ENCODE measurements around the gene ABCG5.

ABCG5 gene

DNA sequence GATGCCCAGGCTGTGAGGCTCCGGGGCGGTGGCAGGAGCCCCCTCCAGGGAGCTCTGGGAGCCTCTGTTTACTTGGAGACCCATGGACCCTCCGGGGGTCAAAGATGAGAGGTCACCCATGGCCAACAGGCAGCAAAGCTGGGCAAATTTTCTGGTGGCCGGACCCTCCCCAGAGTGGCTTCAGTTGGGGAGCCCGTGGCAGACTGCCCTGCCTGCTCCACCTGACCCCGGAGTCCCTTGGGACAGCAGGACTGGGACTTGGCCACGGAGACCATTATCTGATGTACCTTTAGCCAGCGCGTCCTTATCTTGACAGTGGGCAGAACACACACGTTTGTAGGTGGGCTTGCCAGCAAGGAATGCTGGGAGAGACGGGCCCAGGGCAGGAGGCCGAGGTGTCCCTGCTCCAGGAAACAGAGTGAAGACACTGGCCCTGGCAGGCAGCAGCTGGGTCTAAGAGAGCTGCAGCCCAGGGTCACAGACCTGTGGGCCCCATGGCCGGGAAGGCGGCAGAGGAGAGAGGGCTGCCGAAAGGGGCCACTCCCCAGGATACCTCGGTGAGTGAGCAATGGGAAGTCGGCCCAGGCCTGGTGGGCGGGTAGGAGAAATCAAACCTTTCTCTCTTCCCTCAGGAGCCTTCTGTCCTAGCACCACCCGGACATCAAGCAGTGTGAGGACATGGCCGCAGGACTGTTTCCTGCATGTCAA is at the start of gene ABCG5, which contains the start of gene ABCG8:
Gene ABCG5 (minus strand): TSS at position 280 of the 708 bp plus-strand sequence. CDS start 160 bp downstream, at position 120.
Gene ABCG8 (plus strand): TSS at position 412 of the 708 bp plus-strand sequence. CDS start 83 bp downstream, at position 495.
- ChIA-PET CTCF (no interaction called here), POLR2A (no interaction called here)
- Histone ChIP-seq H3K36me3 (ENCODE audit: control insufficient read depth in 2 of 2, insufficient read depth in 1 of 2, low read length in 2 of 2) (no peaks in the 10 kb centered on the region), H3K4me1 (ENCODE audit: control insufficient read depth, insufficient read depth, low read length) (no peaks in the 10 kb centered on the region), H3K27ac (ENCODE audit: extremely low read depth, low read depth, low read length) (no peak within 1 kb of the TSS), H3K4me3 (ENCODE audit: low read depth, low read length) (no peak within 1 kb of the TSS), H3K9me3 (ENCODE audit: control insufficient read depth, insufficient read depth, low read depth, low read length) (no peaks in the 10 kb centered on the region)
- TF ChIP-seq AEBP2 (tag by site-specific recombination; IDR thresholded peaks at IDR 0.05; ENCODE audit: borderline replicate concordance) = no peak
- TF ChIP-seq ZNF114 (tag by site-specific recombination; IDR thresholded peaks at IDR 0.05) = no peak
- TF ChIP-seq ZNF830 (tag by site-specific recombination; IDR thresholded peaks at IDR 0.05; ENCODE audit: low read depth) = no peak
- TF ChIP-seq YY1 (tag by site-specific recombination; IDR thresholded peaks at IDR 0.05) = no peak
- TF ChIP-seq, protein P1, sequence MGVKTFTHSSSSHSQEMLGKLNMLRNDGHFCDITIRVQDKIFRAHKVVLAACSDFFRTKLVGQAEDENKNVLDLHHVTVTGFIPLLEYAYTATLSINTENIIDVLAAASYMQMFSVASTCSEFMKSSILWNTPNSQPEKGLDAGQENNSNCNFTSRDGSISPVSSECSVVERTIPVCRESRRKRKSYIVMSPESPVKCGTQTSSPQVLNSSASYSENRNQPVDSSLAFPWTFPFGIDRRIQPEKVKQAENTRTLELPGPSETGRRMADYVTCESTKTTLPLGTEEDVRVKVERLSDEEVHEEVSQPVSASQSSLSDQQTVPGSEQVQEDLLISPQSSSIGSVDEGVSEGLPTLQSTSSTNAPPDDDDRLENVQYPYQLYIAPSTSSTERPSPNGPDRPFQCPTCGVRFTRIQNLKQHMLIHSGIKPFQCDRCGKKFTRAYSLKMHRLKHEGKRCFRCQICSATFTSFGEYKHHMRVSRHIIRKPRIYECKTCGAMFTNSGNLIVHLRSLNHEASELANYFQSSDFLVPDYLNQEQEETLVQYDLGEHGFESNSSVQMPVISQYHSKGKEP (tag by site-specific recombination; IDR thresholded peaks at IDR 0.05) = no peak
- no peak for TF ChIP-seq EGR2 (tag by site-specific recombination; IDR thresholded peaks at IDR 0.05; ENCODE audit: low read depth)
- TF ChIP-seq ZNF76 (tag by site-specific recombination; IDR thresholded peaks at IDR 0.05; ENCODE audit: borderline replicate concordance, low read depth) = no peak

GRCh38 chr2:43887176-43887575 is 48.5 kb upstream of the ABCG5 start:
- CTCF ChIA-PET = interaction anchor here (2.0 kb wide), 1 partner anchor 9 kb away, joined by 9 read pairs; no protein-coding TSS in a partner anchor
- POLR2A ChIA-PET = no interaction called here
- Histone ChIP-seq H3K4me1 (ENCODE audit: control insufficient read depth, insufficient read depth, low read length) (no peaks in the 10 kb centered on the region), H3K36me3 (ENCODE audit: control insufficient read depth in 2 of 2, insufficient read depth in 1 of 2, low read length in 2 of 2) (peaks cover 27 to 65% of the 10 kb centered on the region in 2 experiments), H3K27ac (ENCODE audit: extremely low read depth, low read depth, low read length) (no peak overlapping the region), H3K4me3 (ENCODE audit: low read depth, low read length) (no peak overlapping the region), H3K9me3 (ENCODE audit: control insufficient read depth, insufficient read depth, low read depth, low read length) (no peaks in the 10 kb centered on the region)
- TF ChIP-seq, protein P2, sequence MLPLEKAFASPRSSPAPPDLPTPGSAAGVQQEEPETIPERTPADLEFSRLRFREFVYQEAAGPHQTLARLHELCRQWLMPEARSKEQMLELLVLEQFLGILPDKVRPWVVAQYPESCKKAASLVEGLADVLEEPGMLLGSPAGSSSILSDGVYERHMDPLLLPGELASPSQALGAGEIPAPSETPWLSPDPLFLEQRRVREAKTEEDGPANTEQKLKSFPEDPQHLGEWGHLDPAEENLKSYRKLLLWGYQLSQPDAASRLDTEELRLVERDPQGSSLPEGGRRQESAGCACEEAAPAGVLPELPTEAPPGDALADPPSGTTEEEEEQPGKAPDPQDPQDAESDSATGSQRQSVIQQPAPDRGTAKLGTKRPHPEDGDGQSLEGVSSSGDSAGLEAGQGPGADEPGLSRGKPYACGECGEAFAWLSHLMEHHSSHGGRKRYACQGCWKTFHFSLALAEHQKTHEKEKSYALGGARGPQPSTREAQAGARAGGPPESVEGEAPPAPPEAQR (tag by site-specific recombination; IDR thresholded peaks at IDR 0.05) = no peak
- TF ChIP-seq ZNF175 (tag by site-specific recombination; IDR thresholded peaks at IDR 0.05) (no peak), ZNF211 (tag by site-specific recombination; IDR thresholded peaks at IDR 0.05; ENCODE audit: low read depth) (no peak), ZXDB (tag by site-specific recombination; IDR thresholded peaks at IDR 0.05) (no peak), ZNF324 (tag by site-specific recombination; IDR thresholded peaks at IDR 0.05) (no peak), ZNF335 (tag by site-specific recombination; conservative IDR thresholded peaks at IDR 0.05) (no peak), ZNF404 (tag by site-specific recombination; IDR thresholded peaks at IDR 0.05) (no peak), ZNF518A (tag by site-specific recombination; conservative IDR thresholded peaks at IDR 0.05; ENCODE audit: low read depth) (no peak), INSM2 (tag by site-specific recombination; IDR thresholded peaks at IDR 0.05) (no peak), ZNF138 (tag by site-specific recombination; IDR thresholded peaks at IDR 0.05; ENCODE audit: borderline replicate concordance) (no peak), PATZ1 (tag by site-specific recombination; IDR thresholded peaks at IDR 0.05) (no peak), ZSCAN16 (tag by site-specific recombination; IDR thresholded peaks at IDR 0.05) (no peak)
